GM19463 (cell line): ENCODE results near the gene MACROD2.

ENCODE experiments used
- ATAC-seq: cut with Tn5 transposase; IDR thresholded peaks from one replicate; pipeline ENCODE4 v1.9.1; 2021; ENCODE audit warnings: mild to moderate bottlenecking, moderate library complexity; ENCODE audit not compliant: unreplicated experiment

The MACROD2 gene

GRCh38 chr20:16042731-16043130 is 2047.4 kb downstream of the MACROD2 start:
- ATAC-seq, result no peak

GRCh38 chr20:16043931-16044330 is 2048.6 kb downstream of the MACROD2 start:
- no peak for ATAC-seq

GRCh38 chr20:16048876-16049275 is 2053.6 kb downstream of the MACROD2 start:
- ATAC-seq, result no peak

- ATAC-seq, result no peak
These were observed 2054.3 kb downstream of the MACROD2 start for GRCh38 chr20:16049529-16050093.

DNA sequence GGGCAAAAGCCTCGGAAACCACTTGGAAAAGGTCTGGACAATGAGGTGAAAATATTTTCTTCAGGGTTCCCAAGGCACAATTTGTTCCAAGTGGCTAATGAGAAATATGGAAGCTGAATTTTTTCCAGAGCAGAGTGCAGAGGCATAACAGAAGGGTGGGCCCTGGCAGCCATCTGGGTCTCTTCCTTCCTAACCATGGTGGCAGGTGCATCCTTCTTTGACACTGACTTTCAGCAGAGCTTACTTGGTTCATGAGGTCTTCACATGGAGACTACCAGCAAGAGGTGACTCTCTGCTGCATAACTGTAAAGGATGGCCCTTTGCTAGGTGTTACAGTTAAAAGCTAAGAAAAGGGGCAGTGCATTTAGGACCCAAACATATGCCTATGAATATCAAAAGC is 2055.1 kb downstream of the MACROD2 start:
- ATAC-seq, result no peak

- no peak for ATAC-seq
These were observed 2056.7 kb downstream of the MACROD2 start for GRCh38 chr20:16051968-16052367.

GRCh38 chr20:16052456-16052855 is 2057.1 kb downstream of the MACROD2 start:
- ATAC-seq, result no peak

DNA sequence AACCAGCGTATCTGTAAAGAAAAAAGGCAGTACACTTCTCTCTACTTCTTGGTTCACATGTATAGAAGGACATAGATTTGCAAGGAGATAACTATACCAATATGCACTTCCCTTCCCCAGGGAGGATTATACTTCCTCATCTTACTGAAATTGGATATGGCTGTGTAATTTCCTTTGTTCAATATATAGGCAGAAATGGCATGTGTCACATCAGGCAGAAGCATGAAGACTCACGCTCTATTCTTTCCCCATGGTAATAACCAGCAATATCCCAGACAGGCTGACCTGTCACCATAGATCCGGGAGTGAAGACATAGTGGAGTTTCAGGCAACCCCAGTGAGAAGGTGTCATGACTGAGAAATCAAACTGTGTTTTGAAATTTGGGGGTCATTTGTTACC is 2059.7 kb downstream of the MACROD2 start:
- ATAC-seq, result no peak

GRCh38 chr20:16057651-16058050 is 2062.3 kb downstream of the MACROD2 start:
- no peak for ATAC-seq

DNA sequence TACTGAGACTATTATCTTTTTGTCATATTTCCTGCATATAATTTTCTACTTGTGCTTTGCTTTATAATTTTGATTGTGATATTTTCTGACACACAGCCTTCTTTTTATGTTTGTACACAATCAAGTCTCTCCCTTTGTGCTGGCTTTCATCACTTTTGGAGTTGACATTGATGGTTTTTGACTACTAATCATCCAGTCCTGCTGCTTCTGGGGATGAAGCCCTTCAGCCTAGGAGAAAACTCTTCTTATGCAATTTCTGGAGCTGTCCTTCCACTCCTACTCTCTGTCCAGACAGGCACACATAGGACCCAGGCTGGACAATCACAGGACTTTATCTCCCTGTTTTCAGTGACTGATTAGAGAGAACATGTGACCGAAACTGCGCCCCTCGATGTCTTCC is 2063.0 kb downstream of the MACROD2 start:
- no peak for ATAC-seq

DNA sequence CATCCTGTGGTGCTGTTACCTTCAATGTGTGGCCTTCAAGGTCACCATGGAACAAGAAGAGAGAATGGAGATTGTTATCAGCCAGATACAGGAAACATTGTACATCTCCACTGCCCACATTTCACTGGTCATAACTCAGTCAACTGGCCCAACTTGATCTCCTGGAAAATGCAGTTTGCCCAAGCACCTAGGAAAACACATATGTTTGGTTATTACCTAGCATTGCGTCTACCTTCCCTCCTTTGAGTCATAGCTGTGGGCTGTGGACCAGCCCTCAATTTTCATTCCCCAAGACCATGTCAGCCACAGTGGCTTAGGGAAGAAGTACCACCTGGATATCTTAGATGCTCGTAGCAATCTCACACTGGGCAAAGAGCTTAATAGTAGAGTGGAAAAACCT is 2064.5 kb downstream of the MACROD2 start:
- no peak for ATAC-seq

DNA sequence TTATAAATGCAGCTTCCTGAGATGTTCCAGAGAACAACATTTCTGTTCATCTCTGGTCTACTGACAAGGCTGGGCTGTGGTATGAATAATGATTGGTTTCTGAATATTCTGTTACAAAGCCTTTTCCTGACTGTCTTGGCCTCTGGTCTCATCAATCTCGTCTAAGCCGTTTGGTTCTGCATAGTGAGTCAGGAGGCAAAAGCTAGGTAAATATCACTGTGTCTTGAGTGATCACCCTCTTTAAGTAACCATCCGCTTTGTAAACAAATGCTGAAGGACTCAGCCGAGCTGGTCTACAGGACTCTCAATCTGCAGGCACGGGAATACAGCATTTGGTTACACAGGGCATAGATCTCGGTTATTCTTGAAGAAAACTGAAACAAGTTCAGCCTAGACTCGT is 2066.0 kb downstream of the MACROD2 start:
- no peak for ATAC-seq

GRCh38 chr20:16062661-16063581 is 2067.6 kb downstream of the MACROD2 start:
- no peak for ATAC-seq

DNA sequence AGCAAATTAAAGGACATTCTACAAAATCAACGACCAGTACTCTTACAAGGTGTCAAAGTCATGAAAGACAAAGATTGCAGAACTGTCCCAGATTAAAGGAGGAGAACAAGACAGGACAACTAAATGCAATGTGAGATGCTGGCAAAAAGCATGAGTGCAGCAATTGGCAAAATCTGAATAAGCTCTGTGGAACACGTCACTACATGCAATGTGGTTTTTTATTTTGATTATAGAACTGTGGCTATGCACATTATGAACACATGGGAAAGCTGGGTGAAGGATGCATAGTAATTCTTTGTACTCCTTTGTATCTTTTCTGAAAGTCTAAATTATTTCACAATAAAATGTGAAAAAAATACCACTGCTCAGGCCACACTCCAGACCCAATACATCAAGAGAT is 2068.6 kb downstream of the MACROD2 start:
- no peak for ATAC-seq

- ATAC-seq, result no peak
These were observed 2069.8 kb downstream of the MACROD2 start for GRCh38 chr20:16064989-16065707.

DNA sequence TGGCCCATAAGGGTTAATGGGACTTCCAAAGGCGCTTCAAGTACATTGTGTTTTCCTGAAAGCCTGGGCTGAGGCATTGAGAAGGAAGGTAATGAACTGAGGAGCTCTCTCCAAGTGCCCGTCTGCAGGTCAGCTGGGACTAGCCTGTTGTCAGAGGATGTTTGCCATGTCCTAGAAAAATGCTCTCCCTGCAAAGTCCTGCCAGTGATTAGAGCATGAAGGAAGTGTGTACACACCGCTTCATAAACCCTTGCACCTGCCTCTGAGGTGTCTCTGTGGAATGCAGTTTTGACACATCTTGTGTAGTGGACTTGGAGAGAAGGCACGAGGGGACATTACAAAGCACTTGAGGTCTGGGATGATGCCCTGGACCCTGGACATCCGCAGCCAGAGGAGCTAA is 2071.3 kb downstream of the MACROD2 start:
- ATAC-seq, result no peak

GRCh38 chr20:16069389-16070010 is 2074.2 kb downstream of the MACROD2 start:
- peak; percentile 92 for ATAC-seq

GRCh38 chr20:16072220-16072619 is 2076.9 kb downstream of the MACROD2 start:
- ATAC-seq, result no peak

DNA sequence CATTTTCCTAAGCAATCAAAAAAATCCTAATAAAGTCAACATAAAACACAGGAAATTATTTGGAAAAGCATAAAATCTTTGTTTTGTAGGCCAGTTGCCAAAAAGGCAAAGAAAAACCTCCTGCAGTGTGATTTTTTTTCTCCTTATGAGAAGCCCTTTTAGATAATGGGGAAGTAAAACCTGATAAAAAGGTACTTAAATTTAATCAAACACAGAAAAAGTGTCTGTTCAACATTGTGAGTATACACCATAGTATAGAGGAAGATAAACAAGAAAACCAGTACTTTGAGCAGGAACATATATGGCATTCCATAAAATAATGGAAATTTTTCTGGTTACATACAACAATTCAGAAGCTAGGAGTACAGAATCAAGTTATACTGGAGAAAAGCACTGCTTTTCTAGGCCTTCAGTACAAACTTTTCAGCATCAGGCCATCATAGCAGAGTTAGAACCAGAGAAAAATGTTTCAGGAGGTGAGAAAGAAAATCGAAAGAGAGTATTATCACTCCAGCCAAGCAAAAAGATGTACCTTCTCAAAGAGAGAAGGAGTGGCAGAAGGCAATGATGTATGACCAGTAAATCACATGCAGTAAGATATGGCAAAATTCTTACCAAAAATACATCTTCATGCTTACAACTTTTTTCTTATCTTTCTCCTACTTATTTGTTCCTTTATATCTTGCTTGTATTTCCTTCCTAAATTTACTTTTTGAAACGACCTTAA is 2083.0 kb downstream of the MACROD2 start:
- ATAC-seq, result no peak

- no peak for ATAC-seq
These were observed 2086.1 kb downstream of the MACROD2 start for GRCh38 chr20:16081421-16081820.
